ENCODE results near the gene NABP1.

DNA sequence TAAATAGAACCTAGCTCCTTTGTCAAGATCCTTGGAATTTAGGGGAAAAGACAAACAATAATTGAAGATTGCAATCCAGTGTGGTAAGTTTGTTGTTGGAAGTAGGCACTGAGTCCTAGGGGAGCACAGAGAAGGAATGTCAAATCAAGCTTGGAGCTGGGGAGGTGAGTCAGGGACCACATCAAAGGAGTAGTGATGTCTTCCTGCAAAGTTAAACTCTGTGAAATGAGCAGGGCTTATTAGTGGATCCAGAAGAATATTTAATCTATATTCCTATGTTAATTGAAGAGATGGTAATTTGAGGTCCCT lies 41.7 kb upstream of the NABP1 start:
- TF ChIP-seq GLIS3 (CRISPR knock-in tag; IDR thresholded peaks at IDR 0.05), result no peak
- TF ChIP-seq, protein P1, sequence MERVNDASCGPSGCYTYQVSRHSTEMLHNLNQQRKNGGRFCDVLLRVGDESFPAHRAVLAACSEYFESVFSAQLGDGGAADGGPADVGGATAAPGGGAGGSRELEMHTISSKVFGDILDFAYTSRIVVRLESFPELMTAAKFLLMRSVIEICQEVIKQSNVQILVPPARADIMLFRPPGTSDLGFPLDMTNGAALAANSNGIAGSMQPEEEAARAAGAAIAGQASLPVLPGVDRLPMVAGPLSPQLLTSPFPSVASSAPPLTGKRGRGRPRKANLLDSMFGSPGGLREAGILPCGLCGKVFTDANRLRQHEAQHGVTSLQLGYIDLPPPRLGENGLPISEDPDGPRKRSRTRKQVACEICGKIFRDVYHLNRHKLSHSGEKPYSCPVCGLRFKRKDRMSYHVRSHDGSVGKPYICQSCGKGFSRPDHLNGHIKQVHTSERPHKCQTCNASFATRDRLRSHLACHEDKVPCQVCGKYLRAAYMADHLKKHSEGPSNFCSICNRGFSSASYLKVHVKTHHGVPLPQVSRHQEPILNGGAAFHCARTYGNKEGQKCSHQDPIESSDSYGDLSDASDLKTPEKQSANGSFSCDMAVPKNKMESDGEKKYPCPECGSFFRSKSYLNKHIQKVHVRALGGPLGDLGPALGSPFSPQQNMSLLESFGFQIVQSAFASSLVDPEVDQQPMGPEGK (CRISPR knock-in tag; IDR thresholded peaks at IDR 0.05; ENCODE audit: borderline replicate concordance), result no peak
- TF ChIP-seq ESRRG (CRISPR knock-in tag; IDR thresholded peaks at IDR 0.05), result no peak
- TF ChIP-seq ZNF565 (CRISPR knock-in tag; conservative IDR thresholded peaks at IDR 0.05; ENCODE audit: low read depth), result no peak
- no peak for TF ChIP-seq ZFP30 (CRISPR knock-in tag; IDR thresholded peaks at IDR 0.05)

Data from SK-N-SH treated with all-trans-retinoic acid at 6 μM for 48 hours (cell line).